Thyroid gland (tissue), 4 donors: ENCODE results near the gene JMJD1C. TPM values are rescaled to one million over a fixed set of nuclear protein-coding genes. Genes with fewer than 3 reads are reported as not detected.
A peak's percentile ranks its signal among the peaks of the same experiment; 100 is the strongest.

Experiments
- DNase-seq, 2 donors: peaks; one replicate each; pipeline ENCODE4 v3.0.0-alpha.2; 2019
- H3K27ac ChIP-seq, 3 donors: fragments of 200-600 bp; sonication (generic); 1 replicate in 2 of 3; 2 replicates in 1 of 3; pipeline ENCODE4 v1.5.1; 2016 to 2019; ENCODE audit warnings: mild to moderate bottlenecking in 1 of 3, moderate library complexity in 1 of 3
- H3K27me3 ChIP-seq: fragments of 200-600 bp; sonication (generic); one replicate; pipeline ENCODE4 v1.5.1; 2019
- H3K36me3 ChIP-seq, 2 donors: fragments of 200-600 bp; sonication (generic); one replicate each; pipeline ENCODE4 v1.5.1; 2016 to 2019
- H3K4me1 ChIP-seq, 2 donors: fragments of 200-600 bp; sonication (generic); one replicate each; pipeline ENCODE4 v1.5.1; 2017 to 2019
- H3K4me3 ChIP-seq, 3 donors: fragments of 200-600 bp; sonication (generic); replicated peaks in 1 of 3; 1 replicate in 2 of 3; 2 replicates in 1 of 3; pipeline ENCODE4 v1.5.1; 2016; ENCODE audit warnings: mild to moderate bottlenecking in 1 of 3
- H3K9me3 ChIP-seq: fragments of 200-600 bp; sonication (generic); one replicate; pipeline ENCODE4 v1.5.1; 2017
- POLR2A ChIP-seq, 2 donors: fragments of 450-650 bp; IDR thresholded peaks; one replicate each; pipeline ENCODE4 v1.6.1; 2017; ENCODE audit warnings: antibody characterized with exemption in 2 of 2, mild to moderate bottlenecking in 2 of 2, moderate library complexity in 1 of 2
- WGBS, 2 donors: methylation state at CpG; one replicate each; pipeline ENCODE4 v1.1.5; 2017; 5-methylcytosine and 5-hydroxymethylcytosine counted together
- intact Hi-C: fragments of 100-400 bp; cut with DNase I; formaldehyde crosslinking; loops from one replicate; pipeline ENCODE4 v1.15.1; 2023
- total RNA-seq, 4 donors: library from RNA; depleted of rRNA; stranded (reverse); fragments of >200 nt; gene quantifications; one replicate each; pipeline ENCODE4 v1.2.3, GENCODE V29; 2016
- TF ChIP-seq, protein P1 (sequence below), 6 experiments: fragments of 200-600 bp in 3 of 6; fragments of 450-650 bp in 3 of 6; sonication (generic) in 3 of 6; IDR thresholded peaks; one replicate each; pipeline ENCODE4 v1.5.1; 2016 to 2019; ENCODE audit warnings: antibody characterized with exemption in 6 of 6, mild to moderate bottlenecking in 2 of 6, inconsistent platforms in 1 of 6, moderate library complexity in 1 of 6

The JMJD1C gene
- total RNA-seq, 4 donors from 2014 or later = 120 to 168 (median 136) TPM

DNA sequence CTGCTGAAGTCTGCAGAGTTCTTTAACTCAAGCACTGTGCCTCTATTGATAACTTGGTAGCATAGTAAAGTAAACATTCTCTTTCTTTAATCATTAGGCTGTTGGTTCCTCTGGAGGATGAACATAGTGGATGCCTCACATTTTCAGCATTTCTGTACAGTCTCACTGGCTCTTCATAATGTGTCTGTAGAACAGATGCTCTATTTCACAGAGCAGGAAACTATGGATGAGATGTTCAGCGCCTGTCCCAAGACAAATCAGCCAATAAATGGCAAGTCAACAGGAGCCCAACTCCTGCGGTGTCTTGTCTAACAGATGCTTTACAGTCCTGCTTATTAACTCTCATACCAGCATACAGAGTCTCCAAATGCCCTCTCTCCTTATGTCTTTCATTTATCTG is 296.2 kb downstream of the JMJD1C start:
- intact Hi-C loops = loop anchor here (5.0 kb wide), 1 partner anchor 553 kb away; no protein-coding TSS in a partner anchor
- WGBS, 2 donors = 90 to 94% methylated on average over 2 of the region's 2 CpGs
- H3K9me3 ChIP-seq = no peaks in the 10 kb centered on the region
- H3K27ac ChIP-seq = peak overlapping the region in 2 of 3 donors; percentile 8 to 28
- H3K36me3 ChIP-seq = peaks cover 0 to 8% of the 10 kb centered on the region in 2 donors
- TF ChIP-seq, protein P1, sequence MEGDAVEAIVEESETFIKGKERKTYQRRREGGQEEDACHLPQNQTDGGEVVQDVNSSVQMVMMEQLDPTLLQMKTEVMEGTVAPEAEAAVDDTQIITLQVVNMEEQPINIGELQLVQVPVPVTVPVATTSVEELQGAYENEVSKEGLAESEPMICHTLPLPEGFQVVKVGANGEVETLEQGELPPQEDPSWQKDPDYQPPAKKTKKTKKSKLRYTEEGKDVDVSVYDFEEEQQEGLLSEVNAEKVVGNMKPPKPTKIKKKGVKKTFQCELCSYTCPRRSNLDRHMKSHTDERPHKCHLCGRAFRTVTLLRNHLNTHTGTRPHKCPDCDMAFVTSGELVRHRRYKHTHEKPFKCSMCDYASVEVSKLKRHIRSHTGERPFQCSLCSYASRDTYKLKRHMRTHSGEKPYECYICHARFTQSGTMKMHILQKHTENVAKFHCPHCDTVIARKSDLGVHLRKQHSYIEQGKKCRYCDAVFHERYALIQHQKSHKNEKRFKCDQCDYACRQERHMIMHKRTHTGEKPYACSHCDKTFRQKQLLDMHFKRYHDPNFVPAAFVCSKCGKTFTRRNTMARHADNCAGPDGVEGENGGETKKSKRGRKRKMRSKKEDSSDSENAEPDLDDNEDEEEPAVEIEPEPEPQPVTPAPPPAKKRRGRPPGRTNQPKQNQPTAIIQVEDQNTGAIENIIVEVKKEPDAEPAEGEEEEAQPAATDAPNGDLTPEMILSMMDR (IDR thresholded peaks at IDR 0.05) = no peak
- no peak for TF ChIP-seq POLR2A (IDR thresholded peaks at IDR 0.05)
- no peak overlapping the region for H3K4me3 ChIP-seq
- no peaks in the 10 kb centered on the region for H3K27me3 ChIP-seq
- H3K4me1 ChIP-seq = peaks cover 8 to 15% of the 10 kb centered on the region in 2 donors
- no peak for DNase-seq

DNA sequence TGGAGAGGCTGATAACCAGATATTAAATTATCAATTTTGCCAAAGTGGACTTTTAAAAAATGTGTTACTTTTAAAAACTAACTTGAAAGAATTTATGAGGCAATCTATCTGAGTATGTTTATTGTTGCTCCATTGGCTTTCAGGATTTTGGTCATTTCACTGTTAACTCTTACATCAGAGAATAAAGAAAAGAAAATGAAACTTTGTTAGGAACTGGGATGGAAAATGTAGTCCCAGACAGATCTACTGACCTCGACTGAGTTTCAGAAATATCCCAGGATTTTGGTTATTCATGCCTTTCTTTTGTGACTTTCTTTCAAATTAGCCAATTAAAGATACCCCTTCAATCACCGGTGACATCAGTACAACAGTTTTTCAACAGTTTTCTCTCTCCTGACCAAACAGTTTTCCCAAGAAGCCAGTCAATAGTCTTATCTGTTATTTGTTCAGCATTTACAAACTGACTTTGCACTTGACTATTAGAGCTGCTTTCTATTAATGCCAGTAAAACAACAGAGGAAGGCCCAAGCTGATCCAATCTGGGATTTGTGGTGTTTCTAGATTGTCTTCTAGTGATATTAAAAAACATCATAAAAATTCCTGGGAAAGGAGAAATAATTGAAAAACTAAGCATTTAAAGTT is 296.8 kb downstream of the JMJD1C start:
- Histone ChIP-seq H3K4me3 (no peak overlapping the region), H3K4me1 (peaks cover 8 to 15% of the 10 kb centered on the region in 2 donors)
- intact Hi-C loops = loop anchor here (5.0 kb wide), 1 partner anchor 553 kb away; no protein-coding TSS in a partner anchor

DNA sequence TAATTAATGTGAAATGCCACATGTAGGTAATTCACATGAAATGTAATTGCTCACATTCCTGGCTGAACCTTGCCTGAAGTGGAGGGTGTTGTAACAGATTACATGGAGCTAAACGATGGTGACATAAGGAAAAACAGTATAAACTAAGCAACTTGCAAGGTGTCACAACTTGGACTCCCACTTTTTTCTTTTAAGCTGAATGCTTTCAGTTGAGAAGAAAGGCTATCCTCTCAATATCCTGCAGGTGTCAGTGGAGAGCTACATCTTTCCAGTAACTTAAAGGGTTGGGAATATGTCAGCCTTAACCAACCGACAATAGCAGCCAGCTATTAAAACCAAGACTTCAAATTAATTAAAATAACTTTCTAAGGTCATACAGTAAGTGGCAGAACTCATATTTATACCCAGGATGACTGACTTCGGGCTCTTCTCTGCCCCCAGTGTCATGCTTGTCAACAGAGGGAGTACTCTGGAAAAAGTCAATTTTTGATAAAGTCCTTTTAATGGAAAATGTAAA is 299.0 kb downstream of the JMJD1C start:
- intact Hi-C loops = loop anchor here (5.0 kb wide), 1 partner anchor 556 kb away; no protein-coding TSS in a partner anchor
- no peaks in the 10 kb centered on the region for H3K9me3 ChIP-seq
- no peak overlapping the region for H3K4me3 ChIP-seq
- H3K27ac ChIP-seq = peak overlapping the region in 1 of 3 donors; percentile 41
- H3K27me3 ChIP-seq = no peaks in the 10 kb centered on the region
- no peak for DNase-seq
- TF ChIP-seq POLR2A (IDR thresholded peaks at IDR 0.05) = no peak
- TF ChIP-seq, protein P1 (IDR thresholded peaks at IDR 0.05) = peak; percentile 66 to 94 (median 82)
- peaks cover 8% of the 10 kb centered on the region in 2 donors for H3K36me3 ChIP-seq
- H3K4me1 ChIP-seq = peaks cover 8 to 13% of the 10 kb centered on the region in 2 donors
- 20 to 25% methylated on average over 3 of the region's 3 CpGs for WGBS, 2 donors

More for the DNA sequence above, 296.8 kb downstream of the JMJD1C start:
- peaks cover 7 to 8% of the 10 kb centered on the region in 2 donors for H3K36me3 ChIP-seq
- H3K9me3 ChIP-seq = no peaks in the 10 kb centered on the region
- no peak for DNase-seq
- WGBS, 2 donors = 67 to 69% methylated on average over 2 of the region's 2 CpGs
- H3K27ac ChIP-seq = peak overlapping the region; percentile 8 to 28 (median 19)
- H3K27me3 ChIP-seq = no peaks in the 10 kb centered on the region
- TF ChIP-seq, protein P1 (IDR thresholded peaks at IDR 0.05) = no peak
- no peak for TF ChIP-seq POLR2A (IDR thresholded peaks at IDR 0.05)

DNA sequence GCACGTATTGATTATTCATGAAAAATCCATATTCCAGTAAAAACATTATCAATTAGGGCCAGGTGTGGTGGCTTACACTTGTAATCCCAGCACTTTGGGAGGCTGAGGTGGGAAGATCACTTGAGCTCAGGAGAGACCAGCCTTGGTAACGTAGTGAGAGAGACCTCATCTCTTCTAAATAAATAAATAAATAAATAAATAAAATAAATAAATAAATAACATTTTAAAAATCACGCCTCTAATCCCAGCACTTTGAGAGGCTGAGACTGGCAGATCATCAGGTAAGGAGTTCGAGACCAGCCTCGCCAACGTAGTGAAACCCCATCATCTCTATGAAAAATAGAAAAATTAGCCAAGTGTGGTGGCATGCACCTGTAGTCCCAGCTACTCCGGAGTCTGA is 300.5 kb downstream of the JMJD1C start:
- Histone ChIP-seq H3K27ac (no peak overlapping the region), H3K36me3 (peaks cover 6 to 8% of the 10 kb centered on the region in 2 donors), H3K27me3 (no peaks in the 10 kb centered on the region), H3K4me3 (no peak overlapping the region), H3K9me3 (no peaks in the 10 kb centered on the region), H3K4me1 (peaks cover 0 to 5% of the 10 kb centered on the region in 2 donors)
- WGBS, 2 donors = 92 to 97% methylated on average over 7 of the region's 7 CpGs
- TF ChIP-seq POLR2A (IDR thresholded peaks at IDR 0.05) = no peak
- TF ChIP-seq, protein P1 (IDR thresholded peaks at IDR 0.05) = no peak
- no peak for DNase-seq
- intact Hi-C loops = loop anchor here (5.0 kb wide), 1 partner anchor 557 kb away; no protein-coding TSS in a partner anchor

DNA sequence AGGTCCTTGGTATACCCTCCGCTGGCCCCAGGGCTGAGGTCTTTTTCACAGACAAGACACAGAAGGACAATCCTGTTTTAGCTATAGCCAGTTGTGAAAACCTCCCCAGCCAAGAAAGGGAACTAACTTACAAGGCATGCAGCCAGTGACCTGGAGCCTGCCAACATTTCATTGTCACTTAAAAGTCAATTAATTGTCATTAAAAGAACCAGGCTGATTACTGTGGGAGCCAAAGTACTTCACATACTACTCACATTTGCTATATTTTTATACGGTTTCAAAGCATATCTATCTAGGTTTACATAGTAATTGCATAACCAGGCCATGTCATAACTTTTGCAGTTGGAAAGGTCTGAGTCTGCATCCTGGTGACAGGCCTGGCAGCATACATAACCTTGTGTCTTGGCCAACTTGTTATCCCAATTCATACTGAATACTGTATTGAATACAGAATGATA is 301.6 kb downstream of the JMJD1C start:
- no peak for DNase-seq
- Histone ChIP-seq H3K27me3 (no peaks in the 10 kb centered on the region), H3K36me3 (peaks cover 0 to 8% of the 10 kb centered on the region in 2 donors), H3K4me1 (peaks cover 0 to under 1% of the 10 kb centered on the region in 2 donors), H3K9me3 (no peaks in the 10 kb centered on the region), H3K27ac (no peak overlapping the region), H3K4me3 (no peak overlapping the region)
- intact Hi-C loops = no loop called here
- WGBS, 2 donors = 78 to 91% methylated on average over 2 of the region's 2 CpGs
- TF ChIP-seq, protein P1 (IDR thresholded peaks at IDR 0.05) = no peak
